PC-9 (cell line): ENCODE data around the gene PUS1. TPM values are rescaled to one million over a fixed set of nuclear protein-coding genes. Genes with fewer than 3 reads are reported as not detected.

ENCODE experiments used
- BruUV-seq: library from RNA; stranded (reverse); fragments of 400-500 nt; replicated peaks from 2 replicates; lab custom pipeline; 2021; lab: Mats Ljungman, UMichigan
- CTCF ChIA-PET: fragments of 300-600 bp; sonication (Branson Sonifier 250); formaldehyde crosslinking; loops from one replicate; lab custom pipeline; 2022; ENCODE audit warnings: antibody characterized with exemption; lab: Charles Lee
- POLR2A ChIA-PET: fragments of 300-600 bp; sonication (Branson Sonifier 250); formaldehyde crosslinking; loops from one replicate; lab custom pipeline; 2022; ENCODE audit warnings: antibody characterized with exemption; ENCODE audit not compliant: unreplicated experiment; lab: Charles Lee
- DNase-seq, 2 experiments: peaks; one replicate each; pipeline versions ENCODE4 v3.0.0 to v3.0.0-alpha.2; 2015 to 2022; ENCODE audit warnings: mixed read lengths in 1 of 2
- H2AFZ ChIP-seq: fragments of 200-600 bp; sonication (generic); 2 replicates; pipeline ENCODE4 v1.8.1; 2017; ENCODE audit warnings: antibody characterized with exemption
- H3F3A ChIP-seq: fragments of 200-600 bp; sonication (generic); 2 replicates; pipeline ENCODE4 v1.8.1; 2017; ENCODE audit warnings: antibody characterized with exemption, mild to moderate bottlenecking, low read depth; ENCODE audit not compliant: insufficient read depth
- H3K27ac ChIP-seq: fragments of 200-600 bp; sonication (generic); 2 replicates; pipeline ENCODE4 v1.6.1; 2016; ENCODE audit warnings: mixed run types
- H3K27me3 ChIP-seq: fragments of 200-600 bp; sonication (generic); 2 replicates; pipeline ENCODE4 v1.6.1; 2016; ENCODE audit warnings: low read depth, mixed run types; ENCODE audit not compliant: insufficient read depth
- H3K36me3 ChIP-seq: fragments of 200-600 bp; sonication (generic); 2 replicates; pipeline ENCODE4 v1.6.1; 2016; ENCODE audit warnings: low read depth, mixed run types
- H3K4me1 ChIP-seq: fragments of 200-600 bp; sonication (generic); replicated peaks from 2 replicates; pipeline ENCODE4 v1.6.1; 2016; ENCODE audit warnings: mixed run types; ENCODE audit not compliant: insufficient read depth
- H3K4me2 ChIP-seq: fragments of 200-600 bp; sonication (generic); 2 replicates; pipeline ENCODE4 v1.6.1; 2017; ENCODE audit warnings: mixed run types
- H3K4me3 ChIP-seq: fragments of 200-600 bp; sonication (generic); 2 replicates; pipeline ENCODE4 v1.6.1; 2016; ENCODE audit warnings: mixed run types
- H3K79me2 ChIP-seq: fragments of 200-600 bp; sonication (generic); 2 replicates; pipeline ENCODE4 v1.6.1; 2017; ENCODE audit warnings: low read depth, mixed run types
- H3K9me2 ChIP-seq: fragments of 200-600 bp; sonication (generic); 2 replicates; pipeline ENCODE4 v1.8.1; 2017; ENCODE audit warnings: mild to moderate bottlenecking; ENCODE audit not compliant: insufficient read depth
- H3K9me3 ChIP-seq: fragments of 200-600 bp; sonication (generic); 2 replicates; pipeline ENCODE4 v1.8.1; 2016; ENCODE audit warnings: low read depth; ENCODE audit not compliant: insufficient read depth
- H4K20me1 ChIP-seq: fragments of 200-600 bp; sonication (generic); 2 replicates; pipeline ENCODE4 v1.8.1; 2017; ENCODE audit not compliant: insufficient read depth
- EZH2 ChIP-seq: fragments of 200-600 bp; sonication (generic); IDR thresholded peaks from 2 replicates; pipeline ENCODE4 v1.8.0; 2017; ENCODE audit warnings: antibody characterized with exemption, low read depth
- intact Hi-C: fragments of 100-400 bp; cut with micrococcal nuclease; formaldehyde crosslinking; loops from one replicate; pipeline ENCODE4 v1.10.0; 2022; ENCODE audit not compliant: unreplicated experiment
- total RNA-seq: library from RNA; stranded (reverse); gene quantifications from 2 replicates; pipeline ENCODE4 v1.2.3, GENCODE V29; 2021
- TF ChIP-seq, protein P1 (sequence below): fragments of 200-600 bp; sonication (generic); conservative IDR thresholded peaks from 2 replicates; pipeline ENCODE4 v1.6.1; 2017; ENCODE audit warnings: mixed run types, antibody characterized with exemption, mild to moderate bottlenecking, moderate library complexity

Gene PUS1
- total RNA-seq, 1 experiment from 2014 or later: 37.0 TPM

DNA sequence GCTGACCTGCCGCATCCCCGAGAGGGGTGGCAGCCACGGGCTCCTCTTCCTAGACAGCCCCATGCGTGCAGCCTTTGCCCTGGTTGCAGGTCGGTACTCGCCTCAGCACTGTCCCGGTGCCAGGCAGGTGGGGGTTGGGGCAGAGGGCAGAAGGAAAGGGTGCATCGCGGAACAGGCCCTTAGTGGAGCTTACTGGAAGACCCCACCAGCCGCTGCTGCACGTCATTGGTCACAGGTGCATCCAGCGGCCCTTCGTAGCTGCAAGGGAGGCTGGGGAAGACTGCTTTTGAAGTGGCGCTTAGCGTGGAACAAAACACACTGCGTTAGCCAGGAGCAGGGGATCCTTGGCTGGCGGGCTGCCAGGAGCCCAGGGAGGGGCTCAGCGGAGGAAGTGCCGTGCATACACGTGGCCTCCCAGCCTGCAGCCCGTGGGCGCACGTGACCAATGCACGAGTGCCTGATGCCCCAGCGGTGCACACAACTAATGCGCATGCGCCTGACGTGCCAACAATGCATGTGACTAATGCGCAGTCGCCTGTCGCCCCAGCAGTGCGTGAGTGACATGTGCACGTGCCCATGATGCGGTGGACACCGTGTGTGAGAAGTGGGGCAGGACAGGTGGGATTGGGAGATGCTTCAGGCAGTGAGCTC, 15.7 kb downstream of the PUS1 start:
- TF ChIP-seq EZH2: no peak
- TF ChIP-seq, protein P1, sequence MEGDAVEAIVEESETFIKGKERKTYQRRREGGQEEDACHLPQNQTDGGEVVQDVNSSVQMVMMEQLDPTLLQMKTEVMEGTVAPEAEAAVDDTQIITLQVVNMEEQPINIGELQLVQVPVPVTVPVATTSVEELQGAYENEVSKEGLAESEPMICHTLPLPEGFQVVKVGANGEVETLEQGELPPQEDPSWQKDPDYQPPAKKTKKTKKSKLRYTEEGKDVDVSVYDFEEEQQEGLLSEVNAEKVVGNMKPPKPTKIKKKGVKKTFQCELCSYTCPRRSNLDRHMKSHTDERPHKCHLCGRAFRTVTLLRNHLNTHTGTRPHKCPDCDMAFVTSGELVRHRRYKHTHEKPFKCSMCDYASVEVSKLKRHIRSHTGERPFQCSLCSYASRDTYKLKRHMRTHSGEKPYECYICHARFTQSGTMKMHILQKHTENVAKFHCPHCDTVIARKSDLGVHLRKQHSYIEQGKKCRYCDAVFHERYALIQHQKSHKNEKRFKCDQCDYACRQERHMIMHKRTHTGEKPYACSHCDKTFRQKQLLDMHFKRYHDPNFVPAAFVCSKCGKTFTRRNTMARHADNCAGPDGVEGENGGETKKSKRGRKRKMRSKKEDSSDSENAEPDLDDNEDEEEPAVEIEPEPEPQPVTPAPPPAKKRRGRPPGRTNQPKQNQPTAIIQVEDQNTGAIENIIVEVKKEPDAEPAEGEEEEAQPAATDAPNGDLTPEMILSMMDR: no peak
- Histone ChIP-seq H3K9me2 (no peaks in the 10 kb centered on the region), H4K20me1 (0 out of 2 replicates have a peak, but pooled peaks cover 3% of the 10 kb centered on the region), H3K27ac (no peak overlapping the region), H2AFZ (no peak overlapping the region), H3K36me3 (peaks cover 3% of the 10 kb centered on the region; the same call in 1 of the 2 replicates), H3K9me3 (no peaks in the 10 kb centered on the region), H3K79me2 (no peaks in the 10 kb centered on the region), H3K27me3 (no peaks in the 10 kb centered on the region), H3F3A (peaks cover 44% of the 10 kb centered on the region), H3K4me2 (no peak overlapping the region), H3K4me3 (no peak overlapping the region), H3K4me1 (no peaks in the 10 kb centered on the region)
- ChIA-PET POLR2A (interaction anchor here (0.6 kb wide), 1 partner anchor 16 kb away, joined by 7 read pairs; no protein-coding TSS in a partner anchor), CTCF (no interaction called here)
- intact Hi-C loops: no loop called here
- BruUV-seq: no TSS peak
- DNase-seq: no peak

DNA sequence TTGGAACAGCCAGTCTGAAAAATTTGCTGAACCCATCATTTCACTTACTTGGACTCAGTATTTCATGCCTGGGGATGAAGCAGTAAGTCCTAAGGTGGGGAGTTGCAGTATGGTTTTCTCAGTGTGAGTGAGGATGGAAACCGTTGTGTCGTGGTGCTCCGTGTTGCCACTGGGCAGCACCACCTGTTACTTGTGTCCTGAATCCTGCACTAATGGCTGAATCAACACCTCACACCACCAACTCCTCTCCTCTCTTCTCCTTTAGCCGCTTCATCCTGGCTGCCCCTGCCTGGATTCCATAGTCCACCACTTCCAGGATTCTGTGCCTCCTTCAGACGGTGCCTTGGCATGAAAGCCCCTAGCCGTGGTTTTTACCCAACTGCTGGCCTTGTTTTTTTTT, 17.7 kb downstream of the PUS1 start:
- H3K9me3 ChIP-seq: no peaks in the 10 kb centered on the region
- no peak for DNase-seq
- intact Hi-C loops: no loop called here
- H3K4me1 ChIP-seq: peaks cover 7% of the 10 kb centered on the region; the same call in 1 of the 2 replicates
- H3K9me2 ChIP-seq: no peaks in the 10 kb centered on the region
- no peaks in the 10 kb centered on the region for H3K27me3 ChIP-seq
- ChIA-PET POLR2A (no interaction called here), CTCF (no interaction called here)
- H3K36me3 ChIP-seq: no peaks in the 10 kb centered on the region
- H2AFZ ChIP-seq: no peak overlapping the region
- no peak overlapping the region for H3K27ac ChIP-seq
- no peak overlapping the region for H3K4me3 ChIP-seq
- no peak overlapping the region for H3K4me2 ChIP-seq
- no TSS peak for BruUV-seq
- H4K20me1 ChIP-seq: peaks cover 10% of the 10 kb centered on the region
- H3K79me2 ChIP-seq: peaks cover 17% of the 10 kb centered on the region
- peaks cover 35% of the 10 kb centered on the region for H3F3A ChIP-seq
- TF ChIP-seq EZH2: no peak
- TF ChIP-seq, protein P1: no peak

DNA sequence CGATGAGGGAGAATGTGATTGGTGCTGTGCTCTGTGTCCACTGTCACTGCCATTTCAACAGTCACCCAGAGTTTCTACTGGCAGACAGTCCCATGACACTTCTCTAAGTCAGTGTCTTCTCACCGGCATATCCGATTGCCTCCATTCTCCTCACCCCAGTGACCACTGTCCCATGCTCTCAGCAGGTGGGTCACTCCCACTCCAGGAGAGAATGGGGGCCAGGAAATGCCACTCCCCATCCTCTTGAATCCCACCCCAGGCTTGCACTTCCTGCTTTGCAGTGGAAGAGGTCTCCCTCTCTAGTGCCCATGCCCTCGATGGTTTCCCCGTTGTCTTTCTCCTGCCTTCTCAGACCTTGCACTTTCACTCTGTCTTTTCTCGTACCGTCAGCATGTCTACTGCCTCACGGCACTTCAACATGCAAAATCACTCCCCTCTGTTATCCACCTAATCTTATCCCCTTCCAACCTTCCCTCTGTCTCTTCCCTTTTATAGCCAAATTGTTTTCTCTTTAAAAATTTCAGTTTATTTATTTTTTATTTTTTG, 18.5 kb downstream of the PUS1 start:
- ChIA-PET POLR2A (no interaction called here), CTCF (no interaction called here)
- no peaks in the 10 kb centered on the region for H3K9me2 ChIP-seq
- DNase-seq: no peak
- no peaks in the 10 kb centered on the region for H3K36me3 ChIP-seq
- no peak overlapping the region for H3K4me3 ChIP-seq
- no peaks in the 10 kb centered on the region for H3K9me3 ChIP-seq
- TF ChIP-seq, protein P1: no peak
- TF ChIP-seq EZH2: no peak
- H3K79me2 ChIP-seq: peaks cover 25% of the 10 kb centered on the region
- H3F3A ChIP-seq: peaks cover 31% of the 10 kb centered on the region
- H3K27me3 ChIP-seq: no peaks in the 10 kb centered on the region
- intact Hi-C loops: loop anchor here (2.0 kb wide), 2 partner anchors 19 to 51 kb away; partner anchors contain the start of gene PUS1
- H2AFZ ChIP-seq: no peak overlapping the region
- peaks cover 14% of the 10 kb centered on the region for H4K20me1 ChIP-seq
- H3K27ac ChIP-seq: no peak overlapping the region
- H3K4me2 ChIP-seq: no peak overlapping the region
- no TSS peak for BruUV-seq
- peaks cover 7% of the 10 kb centered on the region; the same call in 1 of the 2 replicates for H3K4me1 ChIP-seq
